Stomach (tissue), 9 donors: Measurements from ENCODE around the gene RTN4RL1. TPM values are rescaled to one million over a fixed set of nuclear protein-coding genes. Genes with fewer than 3 reads are reported as not detected.

Experiments used
- DNase-seq, 2 donors: peaks; one replicate each; pipeline versions ENCODE4 v3.0.0 to v3.0.0-alpha.2; 2013 to 2019
- H3K27ac ChIP-seq, 5 donors: fragments of 200-600 bp in 4 of 5; sonication (generic) in 4 of 5; one replicate each; pipeline ENCODE4 v1.5.1; 2013 to 2019; ENCODE audit warnings: mild to moderate bottlenecking in 1 of 5, moderate library complexity in 1 of 5
- H3K27me3 ChIP-seq, 3 donors: fragments of 200-600 bp; sonication (generic); one replicate each; pipeline ENCODE4 v1.5.1; 2017 to 2019; ENCODE audit warnings: mixed run types in 1 of 3
- H3K36me3 ChIP-seq, 4 donors: fragments of 200-600 bp; sonication (generic); 1 replicate in 3 of 4; 2 replicates in 1 of 4; pipeline ENCODE4 v1.5.1; 2016 to 2019
- H3K4me1 ChIP-seq, 4 donors: fragments of 200-600 bp; sonication (generic); one replicate each; pipeline ENCODE4 v1.5.1; 2016 to 2019
- H3K4me3 ChIP-seq, 4 donors: fragments of 200-600 bp; sonication (generic) in 3 of 4; one replicate each; pipeline ENCODE4 v1.5.1; 2016 to 2019; ENCODE audit warnings: mild to moderate bottlenecking in 1 of 4
- H3K9me3 ChIP-seq, 4 donors: fragments of 200-600 bp; sonication (generic); one replicate each; pipeline ENCODE4 v1.5.1; 2016 to 2019
- CTCF ChIP-seq, 7 experiments: fragments of 450-650 bp in 4 of 7; fragments of 200-600 bp in 3 of 7; sonication (generic) in 3 of 7; IDR thresholded peaks; one replicate each; pipeline ENCODE4 v1.5.1; 2016 to 2019; ENCODE audit warnings: antibody characterized with exemption in 7 of 7, control low read depth in 2 of 7, mild to moderate bottlenecking in 1 of 7
- EP300 ChIP-seq: sonication (generic); formaldehyde crosslinking; IDR thresholded peaks from one replicate; pipeline ENCODE4 v1.6.1; 2017; ENCODE audit warnings: antibody characterized with exemption
- POLR2A ChIP-seq, 4 donors: fragments of 450-650 bp; IDR thresholded peaks; one replicate each; pipeline ENCODE4 v1.6.1; 2016; ENCODE audit warnings: antibody characterized with exemption in 4 of 4, control low read depth in 2 of 4, mild to moderate bottlenecking in 1 of 4, moderate library complexity in 1 of 4
- POLR2AphosphoS5 ChIP-seq, 3 donors: sonication (generic); formaldehyde crosslinking; IDR thresholded peaks; one replicate each; pipeline ENCODE4 v1.6.1; 2016; ENCODE audit warnings: antibody characterized with exemption in 3 of 3
- WGBS, 5 donors: extraction: QIAGEN DNeasy Blood & Tissue Kit in 3 of 5; methylation state at CpG; one replicate each; pipeline versions ENCODE4 v1.1.5 to v1.1.7; 2013 to 2018; 5-methylcytosine and 5-hydroxymethylcytosine counted together
- intact Hi-C: fragments of 100-400 bp; cut with DNase I; formaldehyde crosslinking; loops from one replicate; pipeline ENCODE4 v1.15.1; 2023; ENCODE audit warnings: low total_unique reads
- polyA plus RNA-seq, 3 donors: library from polyadenylated mRNA; stranded (reverse); fragments of 200-250 nt; gene quantifications; one replicate each; pipeline ENCODE4 v1.2.3, GENCODE V29; 2013
- total RNA-seq, 5 donors: library from RNA; depleted of rRNA; stranded (reverse); fragments of >200 nt; gene quantifications; one replicate each; pipeline versions ENCODE4 v1.1.0 to v1.2.3, GENCODE V29; 2014 to 2016
- donor health status: healthy with polysubstance abuse.
- donor health status: Bipolar disorder and iron deficiency.
- donor health status: healthy.

The RTN4RL1 gene
- total and polyA plus RNA-seq, 8 donors, result 0.50 to 0.92 (median 0.72) TPM; not detected in 4

GRCh38 chr17:2067608-2068024, 42.5 kb upstream of the RTN4RL1 start:
- DNase-seq, result peak in 1 of 2 donors; percentile 48
- WGBS, 5 donors, result 29 to 63% (median 58%) methylated on average over 5 of the region's 5 CpGs

GRCh38 chr17:2067048-2067561, 42.0 kb upstream of the RTN4RL1 start:
- H3K9me3 ChIP-seq, result no peaks in the 10 kb centered on the region
- 68 to 75% (median 72%) methylated on average over 14 of the region's 14 CpGs for WGBS, 5 donors
- peak in 1 of 2 donors; percentile 23 for DNase-seq
- intact Hi-C loops, result no loop called here
- peaks cover 9 to 82% (median 65%) of the 10 kb centered on the region in 4 donors for H3K4me1 ChIP-seq
- TF ChIP-seq POLR2AphosphoS5 (IDR thresholded peaks at IDR 0.05) (no peak), CTCF (IDR thresholded peaks at IDR 0.05) (no peak), EP300 (no peak), POLR2A (IDR thresholded peaks at IDR 0.05) (no peak)
- no peaks in the 10 kb centered on the region for H3K27me3 ChIP-seq
- peak overlapping the region; percentile 64 to 94 (median 90) for H3K27ac ChIP-seq
- H3K36me3 ChIP-seq, result peaks cover 10 to 87% (median 76%) of the 10 kb centered on the region in 4 donors
- H3K4me3 ChIP-seq, result no peak overlapping the region

More at GRCh38 chr17:2067608-2068024, 42.5 kb upstream of the RTN4RL1 start:
- intact Hi-C loops, result no loop called here
- Histone ChIP-seq H3K9me3 (no peaks in the 10 kb centered on the region), H3K27me3 (no peaks in the 10 kb centered on the region), H3K4me3 (no peak overlapping the region), H3K4me1 (peaks cover 9 to 77% (median 64%) of the 10 kb centered on the region in 4 donors), H3K27ac (peak overlapping the region; percentile 64 to 94 (median 90)), H3K36me3 (peaks cover 10 to 84% (median 77%) of the 10 kb centered on the region in 4 donors)
- no peak for TF ChIP-seq EP300
- no peak for TF ChIP-seq POLR2AphosphoS5 (IDR thresholded peaks at IDR 0.05)
- TF ChIP-seq CTCF (IDR thresholded peaks at IDR 0.05), result no peak
- TF ChIP-seq POLR2A (IDR thresholded peaks at IDR 0.05), result no peak

- peak overlapping the region; percentile 64 to 94 (median 90) for H3K27ac ChIP-seq
- intact Hi-C loops, result no loop called here
- peaks cover 10 to 85% (median 77%) of the 10 kb centered on the region in 4 donors for H3K36me3 ChIP-seq
These were observed 40.8 kb upstream of the RTN4RL1 start for GRCh38 chr17:2065949-2066400.

More at GRCh38 chr17:2065949-2066400, 40.8 kb upstream of the RTN4RL1 start:
- Histone ChIP-seq H3K9me3 (no peaks in the 10 kb centered on the region), H3K4me1 (peaks cover 15 to 87% (median 60%) of the 10 kb centered on the region in 4 donors), H3K4me3 (no peak overlapping the region), H3K27me3 (peaks cover 0 to 3% (median 0%) of the 10 kb centered on the region in 3 donors)
- WGBS, 5 donors, result 83 to 91% (median 87%) methylated on average over 10 of the region's 10 CpGs
- TF ChIP-seq POLR2AphosphoS5 (IDR thresholded peaks at IDR 0.05) (no peak), CTCF (IDR thresholded peaks at IDR 0.05) (no peak), POLR2A (IDR thresholded peaks at IDR 0.05) (no peak), EP300 (no peak)
- peak in 1 of 2 donors; percentile 29 for DNase-seq
